ENCODE results near the gene CARD8.

CARD8 gene

GRCh38 chr19:48252609-48253008 lies 3.1 kb downstream of the CARD8 start:
- Histone ChIP-seq H3K27me3 (ENCODE audit: low read length) (no peaks in the 10 kb centered on the region), H3K9me3 (ENCODE audit: insufficient read depth, low read length) (no peaks in the 10 kb centered on the region), H4K20me1 (ENCODE audit: low read depth, low read length) (no peaks in the 10 kb centered on the region), H3K36me3 (ENCODE audit: low read length) (peaks cover 9% of the 10 kb centered on the region; the same call in 1 of the 2 replicates), H3K4me2 (ENCODE audit: low read depth, low read length, poor library complexity, severe bottlenecking) (peak overlapping the region; percentile 90), H2AFZ (ENCODE audit: low read depth, low read length, severe bottlenecking) (no peak overlapping the region), H3K9me2 (replicated peaks; ENCODE audit: insufficient read depth, low read length) (no peaks in the 10 kb centered on the region), H3F3A (ENCODE audit: insufficient read depth) (peaks cover 43% of the 10 kb centered on the region), H3K9ac (ENCODE audit: low read length) (no peak overlapping the region), H3K79me2 (ENCODE audit: insufficient read depth, low read length) (peaks cover 70% of the 10 kb centered on the region), H3K4me3 (ENCODE audit: insufficient read depth, low read length, poor library complexity, severe bottlenecking) (no peak overlapping the region), H3K27ac (ENCODE audit: low read depth, low read length) (no peak overlapping the region)
- TF ChIP-seq EZH2phosphoT487 (conservative IDR thresholded peaks at IDR 0.05; ENCODE audit: low read length) (no peak), CTCF (IDR thresholded peaks at IDR 0.05; ENCODE audit: insufficient read depth, low read length, poor library complexity, severe bottlenecking) (no peak)

GRCh38 chr19:48250290-48251025 lies 5.3 kb downstream of the CARD8 start:
- H3K4me2 ChIP-seq (ENCODE audit: low read depth, low read length, poor library complexity, severe bottlenecking), result peak overlapping the region; percentile 96
- peaks cover 65% of the 10 kb centered on the region for H3K79me2 ChIP-seq (ENCODE audit: insufficient read depth, low read length)
- no peaks in the 10 kb centered on the region for H3K27me3 ChIP-seq (ENCODE audit: low read length)
- H2AFZ ChIP-seq (ENCODE audit: low read depth, low read length, severe bottlenecking), result no peak overlapping the region
- peak overlapping the region; percentile 92 for H3K27ac ChIP-seq (ENCODE audit: low read depth, low read length)
- H3K4me3 ChIP-seq (ENCODE audit: insufficient read depth, low read length, poor library complexity, severe bottlenecking), result peak overlapping the region; percentile 58
- peaks cover 43% of the 10 kb centered on the region for H3F3A ChIP-seq (ENCODE audit: insufficient read depth)
- no peaks in the 10 kb centered on the region for H3K9me3 ChIP-seq (ENCODE audit: insufficient read depth, low read length)
- no peaks in the 10 kb centered on the region for H4K20me1 ChIP-seq (ENCODE audit: low read depth, low read length)
- peak overlapping the region; percentile 76 for H3K9ac ChIP-seq (ENCODE audit: low read length)
- H3K9me2 ChIP-seq (replicated peaks; ENCODE audit: insufficient read depth, low read length), result no peaks in the 10 kb centered on the region
- peaks cover 17% of the 10 kb centered on the region for H3K36me3 ChIP-seq (ENCODE audit: low read length)
- TF ChIP-seq EZH2phosphoT487 (conservative IDR thresholded peaks at IDR 0.05; ENCODE audit: low read length), result no peak
- no peak for TF ChIP-seq CTCF (IDR thresholded peaks at IDR 0.05; ENCODE audit: insufficient read depth, low read length, poor library complexity, severe bottlenecking)

- H3K27ac ChIP-seq (ENCODE audit: low read depth, low read length), result peak overlapping the region; percentile 92
- H2AFZ ChIP-seq (ENCODE audit: low read depth, low read length, severe bottlenecking), result peak overlapping the region; percentile 99
- H3K9ac ChIP-seq (ENCODE audit: low read length), result peak overlapping the region; percentile 76
- no peak for TF ChIP-seq CTCF (IDR thresholded peaks at IDR 0.05; ENCODE audit: insufficient read depth, low read length, poor library complexity, severe bottlenecking)
- no peak for TF ChIP-seq EZH2phosphoT487 (conservative IDR thresholded peaks at IDR 0.05; ENCODE audit: low read length)
- H3K36me3 ChIP-seq (ENCODE audit: low read length), result peaks cover 17% of the 10 kb centered on the region
- H3K79me2 ChIP-seq (ENCODE audit: insufficient read depth, low read length), result peaks cover 61% of the 10 kb centered on the region
- H3K4me3 ChIP-seq (ENCODE audit: insufficient read depth, low read length, poor library complexity, severe bottlenecking), result peak overlapping the region; percentile 58
- H4K20me1 ChIP-seq (ENCODE audit: low read depth, low read length), result no peaks in the 10 kb centered on the region
- H3F3A ChIP-seq (ENCODE audit: insufficient read depth), result peaks cover 39% of the 10 kb centered on the region
- H3K4me2 ChIP-seq (ENCODE audit: low read depth, low read length, poor library complexity, severe bottlenecking), result peak overlapping the region; percentile 96
- no peaks in the 10 kb centered on the region for H3K9me2 ChIP-seq (replicated peaks; ENCODE audit: insufficient read depth, low read length)
- no peaks in the 10 kb centered on the region for H3K9me3 ChIP-seq (ENCODE audit: insufficient read depth, low read length)
- no peaks in the 10 kb centered on the region for H3K27me3 ChIP-seq (ENCODE audit: low read length)
Measured at GRCh38 chr19:48249502-48250014, 6.2 kb downstream of the CARD8 start.

Measured in SU-DHL-6 (cell line).